Smooth muscle cell (in vitro differentiated cells): ENCODE results near the gene TMEM9B. TPM values are rescaled to one million over a fixed set of nuclear protein-coding genes. Genes with fewer than 3 reads are reported as not detected.

Source experiments
- DNase-seq: peaks from one replicate; lab custom pipeline; 2025; ENCODE audit not compliant: unreplicated experiment; lab: John Stamatoyannopoulos, UW
- H2AFZ ChIP-seq: fragments of 200-600 bp; sonication (generic); 2 replicates; pipeline ENCODE4 v1.6.0; 2016; ENCODE audit warnings: antibody characterized with exemption, low read depth, mild to moderate bottlenecking
- H3F3A ChIP-seq: fragments of 200-600 bp; sonication (generic); 2 replicates; pipeline ENCODE4 v1.6.0; 2017; ENCODE audit warnings: antibody characterized with exemption, low read depth
- H3K27ac ChIP-seq: fragments of 200-600 bp; sonication (generic); 2 replicates; pipeline ENCODE4 v1.5.1; 2016; ENCODE audit warnings: low read depth, mild to moderate bottlenecking
- H3K27me3 ChIP-seq: fragments of 200-600 bp; sonication (generic); 2 replicates; pipeline ENCODE4 v1.6.1; 2016; ENCODE audit warnings: low read depth, mild to moderate bottlenecking
- H3K36me3 ChIP-seq: fragments of 200-600 bp; sonication (generic); 2 replicates; pipeline ENCODE4 v1.5.1; 2016; ENCODE audit warnings: low read depth
- H3K4me1 ChIP-seq: fragments of 200-600 bp; sonication (generic); 2 replicates; pipeline ENCODE4 v1.5.1; 2016; ENCODE audit warnings: low read depth
- H3K4me2 ChIP-seq: fragments of 200-600 bp; sonication (generic); 2 replicates; pipeline ENCODE4 v1.6.0; 2016; ENCODE audit warnings: mild to moderate bottlenecking
- H3K4me3 ChIP-seq: fragments of 200-600 bp; sonication (generic); 2 replicates; pipeline ENCODE4 v1.5.1; 2016; ENCODE audit warnings: mild to moderate bottlenecking
- H3K79me2 ChIP-seq: fragments of 200-600 bp; sonication (generic); 2 replicates; pipeline ENCODE4 v1.6.0; 2016; ENCODE audit warnings: low read depth, mild to moderate bottlenecking
- H3K9ac ChIP-seq: fragments of 200-600 bp; sonication (generic); 2 replicates; pipeline ENCODE4 v1.6.0; 2016; ENCODE audit warnings: low read depth
- H3K9me3 ChIP-seq: fragments of 200-600 bp; sonication (generic); replicated peaks from 2 replicates; pipeline ENCODE4 v1.5.1; 2016; ENCODE audit warnings: low read depth
- H4K20me1 ChIP-seq: fragments of 200-600 bp; sonication (generic); 2 replicates; pipeline ENCODE4 v1.6.0; 2016; ENCODE audit warnings: low read depth
- WGBS: methylation state at CpG from one replicate; pipeline ENCODE4 v1.1.7; 2016; ENCODE audit warnings: low lambda C conversion rate; 5-methylcytosine and 5-hydroxymethylcytosine counted together
- polyA plus RNA-seq: library from polyadenylated mRNA; unstranded; fragments of >200 nt; fragmentation: Nextera tagmentation; extraction: Ambion mirVana; gene quantifications from 2 replicates; pipeline ENCODE4 v1.2.1, GENCODE V29; 2016
- total RNA-seq: library from RNA; depleted of rRNA; stranded (reverse); fragments of >200 nt; gene quantifications from 2 replicates; pipeline ENCODE4 v1.2.3, GENCODE V29; 2014
- TF ChIP-seq, protein P1 (sequence below): fragments of 200-600 bp; sonication (generic); IDR thresholded peaks from 2 replicates; pipeline ENCODE4 v1.5.1; 2017; ENCODE audit warnings: borderline replicate concordance, mild to moderate bottlenecking, antibody characterized with exemption; ENCODE audit not compliant: insufficient read depth, poor library complexity, severe bottlenecking

The TMEM9B gene
- total and polyA plus RNA-seq, 2 experiments from 2014 or later: 35.9 to 39.3 TPM

DNA sequence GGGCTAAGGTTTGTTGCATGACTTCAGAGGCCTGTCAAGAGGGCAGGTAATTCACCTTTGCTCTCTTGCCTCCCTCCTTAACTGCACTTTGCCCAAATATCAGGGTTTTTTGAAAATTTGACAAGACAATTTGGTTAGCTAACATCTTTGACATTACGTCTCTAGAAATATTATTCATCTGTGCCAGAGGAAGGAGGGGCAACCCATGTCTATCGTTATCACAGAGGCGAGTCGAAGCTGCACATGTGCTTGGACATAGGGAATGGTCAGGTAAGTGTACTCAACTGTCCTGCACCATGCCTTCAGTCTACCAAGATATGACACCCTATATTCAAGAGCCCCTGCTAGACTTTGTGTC, 49.6 kb downstream of the TMEM9B start:
- H3F3A ChIP-seq: peaks cover 11% of the 10 kb centered on the region
- no peak overlapping the region for H2AFZ ChIP-seq
- no peak overlapping the region for H3K27ac ChIP-seq
- peaks cover 8% of the 10 kb centered on the region for H4K20me1 ChIP-seq
- no peaks in the 10 kb centered on the region for H3K36me3 ChIP-seq
- no peak for DNase-seq
- H3K27me3 ChIP-seq: no peaks in the 10 kb centered on the region
- TF ChIP-seq, protein P1, sequence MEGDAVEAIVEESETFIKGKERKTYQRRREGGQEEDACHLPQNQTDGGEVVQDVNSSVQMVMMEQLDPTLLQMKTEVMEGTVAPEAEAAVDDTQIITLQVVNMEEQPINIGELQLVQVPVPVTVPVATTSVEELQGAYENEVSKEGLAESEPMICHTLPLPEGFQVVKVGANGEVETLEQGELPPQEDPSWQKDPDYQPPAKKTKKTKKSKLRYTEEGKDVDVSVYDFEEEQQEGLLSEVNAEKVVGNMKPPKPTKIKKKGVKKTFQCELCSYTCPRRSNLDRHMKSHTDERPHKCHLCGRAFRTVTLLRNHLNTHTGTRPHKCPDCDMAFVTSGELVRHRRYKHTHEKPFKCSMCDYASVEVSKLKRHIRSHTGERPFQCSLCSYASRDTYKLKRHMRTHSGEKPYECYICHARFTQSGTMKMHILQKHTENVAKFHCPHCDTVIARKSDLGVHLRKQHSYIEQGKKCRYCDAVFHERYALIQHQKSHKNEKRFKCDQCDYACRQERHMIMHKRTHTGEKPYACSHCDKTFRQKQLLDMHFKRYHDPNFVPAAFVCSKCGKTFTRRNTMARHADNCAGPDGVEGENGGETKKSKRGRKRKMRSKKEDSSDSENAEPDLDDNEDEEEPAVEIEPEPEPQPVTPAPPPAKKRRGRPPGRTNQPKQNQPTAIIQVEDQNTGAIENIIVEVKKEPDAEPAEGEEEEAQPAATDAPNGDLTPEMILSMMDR: no peak
- 96% methylated on average over 4 of the region's 4 CpGs for WGBS
- peaks cover 33% of the 10 kb centered on the region for H3K4me1 ChIP-seq
- H3K79me2 ChIP-seq: peaks cover 24% of the 10 kb centered on the region
- no peak overlapping the region for H3K4me3 ChIP-seq
- no peak overlapping the region for H3K9ac ChIP-seq
- H3K4me2 ChIP-seq: peak overlapping the region; percentile 79
- no peaks in the 10 kb centered on the region for H3K9me3 ChIP-seq

DNA sequence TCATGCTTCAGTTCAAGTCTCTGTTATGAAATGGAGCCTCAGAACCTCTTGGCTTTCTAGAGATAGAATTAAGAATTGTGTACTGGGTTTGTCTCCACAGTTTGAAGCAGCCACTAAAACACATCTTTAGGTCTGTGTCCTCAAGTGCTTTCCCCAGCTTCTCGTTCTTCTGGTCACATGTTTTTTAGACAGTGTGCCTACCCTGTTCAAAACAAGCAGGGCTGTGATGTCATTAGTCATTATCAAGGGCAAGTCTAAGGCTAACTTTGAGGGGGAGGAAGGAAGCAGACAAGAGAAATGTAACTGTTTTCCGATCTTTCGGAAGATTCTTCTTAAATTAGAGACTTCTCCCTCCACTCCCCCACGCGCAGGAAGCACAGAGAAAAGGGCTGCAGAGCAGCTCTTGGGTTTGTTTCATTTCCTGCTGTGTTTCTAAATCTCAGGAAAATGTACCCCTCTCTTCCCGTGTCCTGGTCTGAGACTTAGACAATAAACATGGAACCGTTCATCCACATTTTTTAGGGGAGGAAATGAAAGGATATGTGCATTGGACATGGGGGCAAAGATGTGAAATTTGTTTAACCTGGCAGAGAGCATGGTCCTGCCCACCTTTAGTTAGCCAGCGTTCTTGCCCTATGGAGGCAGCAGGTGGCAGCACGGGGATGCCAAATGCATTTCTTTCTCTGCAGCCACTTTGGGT, 50.1 kb downstream of the TMEM9B start:
- H3K9me3 ChIP-seq: no peaks in the 10 kb centered on the region
- peak overlapping the region; percentile 45 for H3K27ac ChIP-seq
- DNase-seq: no peak
- H3K4me1 ChIP-seq: peaks cover 33% of the 10 kb centered on the region
- H3K4me3 ChIP-seq: peak overlapping the region; percentile 17
- H3K27me3 ChIP-seq: no peaks in the 10 kb centered on the region
- peaks cover 11% of the 10 kb centered on the region for H3F3A ChIP-seq
- TF ChIP-seq, protein P1: peak; percentile 54
- peak overlapping the region; percentile 79 for H3K4me2 ChIP-seq
- no peaks in the 10 kb centered on the region for H3K36me3 ChIP-seq
- H3K9ac ChIP-seq: no peak overlapping the region
- 38% methylated on average over 9 of the region's 9 CpGs for WGBS
- H4K20me1 ChIP-seq: peaks cover 8% of the 10 kb centered on the region
- H3K79me2 ChIP-seq: peaks cover 24% of the 10 kb centered on the region
- H2AFZ ChIP-seq: no peak overlapping the region

DNA sequence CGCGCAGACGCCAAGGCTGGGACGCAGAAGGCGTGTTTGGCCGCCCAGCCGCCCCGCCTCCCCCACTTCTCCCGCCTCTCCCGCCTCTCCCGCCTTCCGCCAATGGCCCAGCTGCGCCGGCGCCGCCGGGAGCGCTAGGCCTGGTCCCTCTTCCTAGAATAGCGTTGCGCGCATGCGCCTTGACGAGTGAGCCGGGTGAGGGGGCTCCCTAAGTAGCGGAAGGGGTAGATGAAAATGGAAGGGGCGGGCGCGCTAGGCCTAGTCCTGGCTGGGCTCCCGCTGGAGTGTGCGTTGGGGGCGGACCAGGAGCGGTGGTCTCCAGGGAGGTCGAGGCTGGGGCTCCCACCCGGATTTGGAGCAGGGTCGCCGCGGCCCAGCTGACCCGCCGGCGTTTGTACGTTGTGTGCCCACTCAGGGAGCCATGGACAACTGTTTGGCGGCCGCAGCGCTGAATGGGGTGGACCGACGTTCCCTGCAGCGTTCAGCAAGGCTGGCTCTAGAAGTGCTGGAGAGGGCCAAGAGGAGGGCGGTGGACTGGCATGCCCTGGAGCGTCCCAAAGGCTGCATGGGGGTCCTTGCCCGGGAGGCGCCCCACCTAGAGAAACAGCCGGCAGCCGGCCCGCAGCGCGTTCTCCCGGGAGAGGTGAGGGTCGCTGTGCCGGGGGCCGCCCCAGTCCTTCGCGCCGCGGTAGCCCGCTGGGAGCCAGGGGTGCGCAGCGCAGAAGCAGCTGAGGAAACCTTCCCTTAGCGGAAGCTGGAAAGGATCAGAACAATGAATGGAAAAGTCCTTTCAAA, 53.0 kb downstream of the TMEM9B start, which contains the start of gene AKIP1:
AKIP1 (plus strand) TSS at position 161 of the 795 bp plus-strand sequence; CDS start at position 422, 261 bp downstream.
- Histone ChIP-seq H3K27ac (peak within 1 kb of the TSS; percentile 48), H3K79me2 (peaks cover 24% of the 10 kb centered on the region), H3K27me3 (no peaks in the 10 kb centered on the region), H3K9me3 (no peaks in the 10 kb centered on the region), H4K20me1 (peaks cover 5% of the 10 kb centered on the region), H3K9ac (peak within 1 kb of the TSS; percentile 52), H3K4me3 (peak within 1 kb of the TSS; percentile 81), H3F3A (peaks cover 4% of the 10 kb centered on the region), H2AFZ (peak within 1 kb of the TSS; percentile 90), H3K36me3 (no peaks in the 10 kb centered on the region), H3K4me2 (peak within 1 kb of the TSS; percentile 82), H3K4me1 (peaks cover 20% of the 10 kb centered on the region)
- TF ChIP-seq, protein P1: no peak
- DNase-seq: peak; percentile 91
- under 1% methylated on average over 53 of the region's 68 CpGs for WGBS
